HG03045 (cell line): ENCODE results near the gene PRSS2.

Experiments
- ATAC-seq: cut with Tn5 transposase; IDR thresholded peaks from one replicate; pipeline ENCODE4 v1.9.1; 2021; ENCODE audit warnings: mild to moderate bottlenecking, moderate library complexity; ENCODE audit not compliant: unreplicated experiment

PRSS2 gene

GRCh38 chr7:142800088-142800487 lies 29.3 kb downstream of the PRSS2 start:
- ATAC-seq = no peak

- ATAC-seq = no peak
Observed at GRCh38 chr7:142800699-142801260, 30.0 kb downstream of the PRSS2 start.

GRCh38 chr7:142801601-142802295 lies 31.0 kb downstream of the PRSS2 start:
- ATAC-seq = no peak

- no peak for ATAC-seq
Observed at GRCh38 chr7:142802301-142802700, 31.5 kb downstream of the PRSS2 start.

GRCh38 chr7:142803901-142804300 lies 33.1 kb downstream of the PRSS2 start:
- ATAC-seq = no peak

- ATAC-seq = no peak
Observed at GRCh38 chr7:142804728-142805207, 34.0 kb downstream of the PRSS2 start.

GRCh38 chr7:142805350-142806021 lies 34.7 kb downstream of the PRSS2 start:
- no peak for ATAC-seq

- no peak for ATAC-seq
Observed at GRCh38 chr7:142806022-142806356, 35.2 kb downstream of the PRSS2 start.

GRCh38 chr7:142806957-142807356 lies 36.2 kb downstream of the PRSS2 start:
- no peak for ATAC-seq

GRCh38 chr7:142807855-142808460 lies 37.2 kb downstream of the PRSS2 start:
- ATAC-seq = no peak

GRCh38 chr7:142808461-142808801 lies 37.7 kb downstream of the PRSS2 start:
- ATAC-seq = peak; percentile 33

- peak; percentile 90 for ATAC-seq
Observed at GRCh38 chr7:142808802-142809583, 38.2 kb downstream of the PRSS2 start.

GRCh38 chr7:142809671-142810070 lies 38.9 kb downstream of the PRSS2 start:
- no peak for ATAC-seq

GRCh38 chr7:142811154-142811737 lies 40.5 kb downstream of the PRSS2 start:
- ATAC-seq = no peak

- no peak for ATAC-seq
Observed at GRCh38 chr7:142812437-142813215, 41.9 kb downstream of the PRSS2 start.

- no peak for ATAC-seq
Observed at GRCh38 chr7:142813226-142813625, 42.5 kb downstream of the PRSS2 start.

GRCh38 chr7:142813699-142814098 lies 42.9 kb downstream of the PRSS2 start:
- no peak for ATAC-seq

- no peak for ATAC-seq
Observed at GRCh38 chr7:142814451-142814850, 43.7 kb downstream of the PRSS2 start.

- no peak for ATAC-seq
Observed at GRCh38 chr7:142815134-142815533, 44.4 kb downstream of the PRSS2 start.

GRCh38 chr7:142817506-142817905 lies 46.7 kb downstream of the PRSS2 start:
- no peak for ATAC-seq
